Urinary bladder (tissue), 2 donors: ENCODE results near the gene SOWAHC. TPM values are rescaled to one million over a fixed set of nuclear protein-coding genes. Genes with fewer than 3 reads are reported as not detected.

Experiments used
- polyA plus RNA-seq: library from polyadenylated mRNA; stranded (reverse); fragments of 200-250 nt; gene quantifications from one replicate; pipeline ENCODE4 v1.2.3, GENCODE V29; 2013
- total RNA-seq: library from RNA; depleted of rRNA; stranded (reverse); fragments of >200 nt; gene quantifications from one replicate; pipeline ENCODE4 v1.2.3, GENCODE V29; 2014
- donor health status: healthy.

Gene SOWAHC
- total and polyA plus RNA-seq, 2 donors: 13.9 to 28.2 TPM

Other genes with a start within 250 kb of the SOWAHC start
- gene SEPTIN10, start 398 bp upstream of the SOWAHC start, total RNA-seq: 140 TPM
- gene SEPTIN10, start 398 bp upstream of the SOWAHC start, polyA plus RNA-seq: 90.2 TPM
- gene RGPD5, start 179.9 kb downstream of the SOWAHC start, total RNA-seq: 125 TPM
- gene RGPD5, start 179.9 kb downstream of the SOWAHC start, polyA plus RNA-seq: 11.2 TPM